Measurements from ENCODE around the gene CIPC. TPM values are rescaled to one million over a fixed set of nuclear protein-coding genes. Genes with fewer than 3 reads are reported as not detected.

CIPC gene
- total RNA-seq, 1 donor from 2014 or later = 12.4 TPM

DNA sequence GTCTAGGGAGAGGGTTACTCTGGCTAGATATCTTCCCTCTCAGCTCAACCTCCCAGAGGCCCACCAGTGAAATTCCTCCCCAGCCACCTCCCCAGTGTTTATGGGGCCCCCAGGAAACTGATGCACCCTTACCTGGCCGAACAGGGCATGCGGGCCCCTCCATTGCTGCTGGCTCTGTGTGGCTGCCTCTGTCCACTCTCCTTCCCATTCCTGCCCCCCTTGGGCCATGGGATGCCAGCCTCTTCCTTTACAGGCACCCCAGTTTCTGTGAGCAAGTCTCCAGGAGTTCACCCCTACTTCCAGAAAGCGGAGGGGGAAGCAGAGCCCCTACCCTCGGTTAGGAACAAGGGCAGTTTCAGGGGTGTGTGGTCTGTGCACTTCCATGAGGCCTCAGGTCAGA lies 63.0 kb downstream of the CIPC start:
- Mint-ChIP-seq H3K27ac (ENCODE audit: unreplicated experiment) (no peak overlapping the region), H3K9me3 (ENCODE audit: unreplicated experiment) (no peaks in the 10 kb centered on the region), H3K27me3 (ENCODE audit: unreplicated experiment) (peaks cover 29% of the 10 kb centered on the region), H3K36me3 (ENCODE audit: unreplicated experiment) (no peaks in the 10 kb centered on the region), H3K4me3 (ENCODE audit: unreplicated experiment) (no peak overlapping the region), H3K4me1 (ENCODE audit: unreplicated experiment) (peaks cover 5% of the 10 kb centered on the region)
- TF ChIP-seq, protein P1, sequence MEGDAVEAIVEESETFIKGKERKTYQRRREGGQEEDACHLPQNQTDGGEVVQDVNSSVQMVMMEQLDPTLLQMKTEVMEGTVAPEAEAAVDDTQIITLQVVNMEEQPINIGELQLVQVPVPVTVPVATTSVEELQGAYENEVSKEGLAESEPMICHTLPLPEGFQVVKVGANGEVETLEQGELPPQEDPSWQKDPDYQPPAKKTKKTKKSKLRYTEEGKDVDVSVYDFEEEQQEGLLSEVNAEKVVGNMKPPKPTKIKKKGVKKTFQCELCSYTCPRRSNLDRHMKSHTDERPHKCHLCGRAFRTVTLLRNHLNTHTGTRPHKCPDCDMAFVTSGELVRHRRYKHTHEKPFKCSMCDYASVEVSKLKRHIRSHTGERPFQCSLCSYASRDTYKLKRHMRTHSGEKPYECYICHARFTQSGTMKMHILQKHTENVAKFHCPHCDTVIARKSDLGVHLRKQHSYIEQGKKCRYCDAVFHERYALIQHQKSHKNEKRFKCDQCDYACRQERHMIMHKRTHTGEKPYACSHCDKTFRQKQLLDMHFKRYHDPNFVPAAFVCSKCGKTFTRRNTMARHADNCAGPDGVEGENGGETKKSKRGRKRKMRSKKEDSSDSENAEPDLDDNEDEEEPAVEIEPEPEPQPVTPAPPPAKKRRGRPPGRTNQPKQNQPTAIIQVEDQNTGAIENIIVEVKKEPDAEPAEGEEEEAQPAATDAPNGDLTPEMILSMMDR (IDR thresholded peaks at IDR 0.05) = no peak
- DNase-seq (ENCODE audit: extremely low spot score, unreplicated experiment) = no peak

Other genes starting within 250 kb of the CIPC start
- gene IRF2BPL, start 69.5 kb upstream of the CIPC start, total RNA-seq = 107 and 120 TPM in 2 replicates
- gene ZDHHC22, start 43.5 kb downstream of the CIPC start, total RNA-seq = 0.10 and 0.16 TPM in 2 replicates
- gene TMEM63C, start 83.5 kb downstream of the CIPC start, total RNA-seq = 0.11 and 0.39 TPM in 2 replicates
- gene NGB, start 172.9 kb downstream of the CIPC start, total RNA-seq = not detected in 2 replicates
- 29.2 and 32.4 TPM in 2 replicates for gene POMT2, start 222.6 kb downstream of the CIPC start, total RNA-seq
- gene GSTZ1, start 222.8 kb downstream of the CIPC start, total RNA-seq = 15.8 and 16.6 TPM in 2 replicates

All from osteocyte (in vitro differentiated cells).